IPS-15b (cell line): ENCODE measurements around the gene RHEX.

ENCODE experiments used
- H3K27me3 ChIP-seq: one replicate; pipeline ENCODE4 v1.6.1; 2013; ENCODE audit warnings: low read length; ENCODE audit not compliant: control insufficient read depth, insufficient read depth
- H3K36me3 ChIP-seq: one replicate; pipeline ENCODE4 v1.6.1; 2013; ENCODE audit warnings: low read length; ENCODE audit not compliant: control insufficient read depth, insufficient read depth
- H3K4me1 ChIP-seq: one replicate; pipeline ENCODE4 v1.6.1; 2013; ENCODE audit warnings: mild to moderate bottlenecking, low read length; ENCODE audit not compliant: control insufficient read depth, insufficient read depth
- H3K4me3 ChIP-seq: one replicate; pipeline ENCODE4 v1.5.1; 2013; ENCODE audit warnings: low read depth, low read length
- H3K9ac ChIP-seq: one replicate; pipeline ENCODE4 v1.6.1; 2013; ENCODE audit warnings: low read depth, mild to moderate bottlenecking, low read length
- H3K9me3 ChIP-seq: one replicate; pipeline ENCODE4 v1.6.1; 2013; ENCODE audit warnings: mild to moderate bottlenecking, low read length; ENCODE audit not compliant: control insufficient read depth, insufficient read depth

The RHEX gene

DNA sequence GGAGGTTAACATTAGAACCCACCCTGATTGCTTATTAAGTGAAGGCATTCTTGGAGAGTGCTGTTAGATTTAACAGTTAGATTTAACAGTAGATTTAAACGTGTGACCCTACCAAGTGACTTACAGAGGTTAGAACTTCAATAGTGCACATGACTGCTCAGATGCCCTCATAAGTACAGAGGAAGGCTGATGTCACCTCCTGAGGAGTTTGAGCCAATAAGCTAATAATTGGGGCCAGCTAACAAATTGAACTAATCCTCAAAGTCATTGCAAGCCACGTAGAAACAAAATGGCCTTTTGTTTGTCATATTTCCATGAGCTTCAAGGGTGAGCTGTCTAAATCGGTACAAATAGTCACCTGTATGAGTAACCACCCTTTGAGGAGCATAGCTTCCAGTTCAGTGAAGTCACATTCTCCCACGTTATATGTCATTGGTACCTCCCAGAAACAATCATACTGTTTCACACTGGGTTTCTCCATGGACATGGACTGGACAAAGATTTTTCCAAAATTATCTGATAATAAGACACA lies 52.6 kb downstream of the RHEX start:
- H3K4me1 ChIP-seq: no peaks in the 10 kb centered on the region
- no peaks in the 10 kb centered on the region for H3K27me3 ChIP-seq
- no peak overlapping the region for H3K9ac ChIP-seq
- H3K36me3 ChIP-seq: no peaks in the 10 kb centered on the region
- H3K4me3 ChIP-seq: no peak overlapping the region
- no peaks in the 10 kb centered on the region for H3K9me3 ChIP-seq

GRCh38 chr1:206106328-206107167 lies 53.6 kb downstream of the RHEX start:
- Histone ChIP-seq H3K36me3 (no peaks in the 10 kb centered on the region), H3K4me1 (no peaks in the 10 kb centered on the region), H3K4me3 (no peak overlapping the region), H3K9me3 (no peaks in the 10 kb centered on the region), H3K27me3 (no peaks in the 10 kb centered on the region), H3K9ac (no peak overlapping the region)

DNA sequence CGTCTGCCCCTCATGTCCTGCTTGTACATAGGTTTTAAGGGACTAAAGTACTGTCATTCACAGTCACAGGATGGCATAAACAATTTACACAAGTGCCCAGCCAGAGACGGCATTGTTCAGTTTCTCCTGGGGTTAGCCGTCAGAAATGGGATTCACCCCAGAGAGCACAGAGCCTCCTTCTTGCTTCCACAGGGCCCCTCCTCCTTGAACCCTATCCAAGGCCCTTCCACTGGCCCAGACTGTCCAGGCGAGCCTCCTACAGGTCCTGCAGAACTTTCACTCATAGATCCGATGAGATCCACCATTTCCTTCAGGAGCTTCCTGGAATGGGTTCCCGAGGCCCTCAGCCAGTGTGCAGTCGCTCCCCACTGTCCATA lies 54.2 kb downstream of the RHEX start:
- Histone ChIP-seq H3K36me3 (no peaks in the 10 kb centered on the region), H3K9me3 (no peaks in the 10 kb centered on the region), H3K4me1 (no peaks in the 10 kb centered on the region), H3K4me3 (no peak overlapping the region), H3K9ac (no peak overlapping the region), H3K27me3 (no peaks in the 10 kb centered on the region)

GRCh38 chr1:206108635-206109034 lies 55.7 kb downstream of the RHEX start:
- Histone ChIP-seq H3K9me3 (no peaks in the 10 kb centered on the region), H3K27me3 (peaks cover 3% of the 10 kb centered on the region), H3K4me3 (no peak overlapping the region), H3K4me1 (no peaks in the 10 kb centered on the region), H3K36me3 (no peaks in the 10 kb centered on the region), H3K9ac (no peak overlapping the region)

GRCh38 chr1:206109718-206110117 lies 56.7 kb downstream of the RHEX start:
- Histone ChIP-seq H3K4me3 (no peak overlapping the region), H3K9me3 (no peaks in the 10 kb centered on the region), H3K27me3 (peaks cover 3% of the 10 kb centered on the region), H3K9ac (no peak overlapping the region), H3K36me3 (no peaks in the 10 kb centered on the region), H3K4me1 (no peaks in the 10 kb centered on the region)

DNA sequence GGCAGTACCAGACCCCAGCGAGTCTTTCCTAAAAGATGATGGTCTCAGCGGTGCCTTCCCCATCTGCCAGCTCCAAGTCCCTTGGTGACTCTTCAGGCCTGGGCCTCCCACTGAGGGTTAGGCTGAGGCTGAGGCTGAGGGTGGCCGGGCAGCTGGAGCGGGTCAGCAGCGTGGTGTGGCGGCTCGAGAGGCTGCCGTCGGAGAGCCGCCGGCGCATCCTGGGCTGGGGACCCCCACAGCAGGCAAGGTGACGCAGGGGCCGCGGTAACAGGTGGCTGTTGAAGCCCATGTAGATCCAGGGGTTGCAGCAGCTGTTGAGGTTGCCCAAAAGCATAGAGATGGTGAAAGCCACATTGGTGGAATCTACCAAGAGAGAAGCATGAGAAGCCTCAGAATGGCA lies 57.2 kb downstream of the RHEX start:
- H3K36me3 ChIP-seq: no peaks in the 10 kb centered on the region
- no peak overlapping the region for H3K9ac ChIP-seq
- H3K9me3 ChIP-seq: no peaks in the 10 kb centered on the region
- no peak overlapping the region for H3K4me3 ChIP-seq
- no peaks in the 10 kb centered on the region for H3K4me1 ChIP-seq
- H3K27me3 ChIP-seq: peaks cover 5% of the 10 kb centered on the region

DNA sequence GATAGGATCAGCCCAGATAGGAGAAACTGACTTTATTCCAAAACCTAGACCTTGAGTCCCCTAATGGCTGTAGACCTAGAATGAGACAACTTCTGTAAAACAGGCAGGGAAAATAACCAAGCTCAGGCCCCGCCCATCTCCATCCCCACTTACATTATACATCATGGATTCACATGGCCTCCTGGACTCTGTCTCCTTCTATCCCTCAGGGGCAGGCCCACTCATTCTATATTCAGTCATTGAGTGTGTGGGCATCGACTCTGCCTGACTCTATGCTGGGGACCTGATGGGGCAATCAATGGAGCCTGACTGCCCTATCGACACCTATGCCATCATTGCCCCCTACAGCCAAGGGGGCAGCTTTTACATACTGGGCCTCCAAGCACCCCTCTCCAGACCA lies 57.8 kb downstream of the RHEX start:
- no peaks in the 10 kb centered on the region for H3K4me1 ChIP-seq
- no peaks in the 10 kb centered on the region for H3K9me3 ChIP-seq
- H3K27me3 ChIP-seq: peaks cover 12% of the 10 kb centered on the region
- no peaks in the 10 kb centered on the region for H3K36me3 ChIP-seq
- no peak overlapping the region for H3K4me3 ChIP-seq
- no peak overlapping the region for H3K9ac ChIP-seq

DNA sequence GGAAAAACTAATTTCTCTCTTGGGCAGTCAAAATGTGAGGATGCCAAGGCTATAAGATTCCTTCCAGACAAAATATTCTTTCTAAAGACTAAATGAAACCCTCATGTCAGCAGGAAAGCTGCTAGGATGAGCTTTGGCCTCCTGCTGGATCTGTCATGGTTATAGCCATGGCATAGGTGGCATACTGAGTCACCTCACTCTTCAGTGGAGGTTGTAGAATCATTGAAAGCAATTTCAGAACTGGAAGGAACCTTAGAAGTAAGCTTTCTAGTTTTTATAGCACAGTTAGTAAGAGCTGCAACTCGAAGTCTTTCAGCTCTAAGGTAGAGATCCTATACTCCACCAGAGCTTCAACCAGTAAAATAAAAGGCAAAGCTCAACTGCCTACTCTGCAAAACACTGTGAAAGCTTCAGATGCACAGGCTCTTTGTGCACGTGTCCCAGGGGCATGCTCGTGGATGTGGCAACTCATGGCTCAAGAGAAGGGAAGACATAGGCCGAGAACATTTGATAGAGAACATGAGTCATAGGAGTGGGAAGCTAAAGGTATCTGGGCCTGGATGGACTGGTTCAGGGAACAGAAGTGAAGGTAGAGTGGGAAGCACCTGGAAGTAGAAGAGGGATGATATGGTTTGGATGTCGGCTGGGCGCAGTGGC lies 58.4 kb downstream of the RHEX start:
- no peak overlapping the region for H3K9ac ChIP-seq
- H3K4me1 ChIP-seq: no peaks in the 10 kb centered on the region
- peaks cover 17% of the 10 kb centered on the region for H3K27me3 ChIP-seq
- no peak overlapping the region for H3K4me3 ChIP-seq
- no peaks in the 10 kb centered on the region for H3K36me3 ChIP-seq
- no peaks in the 10 kb centered on the region for H3K9me3 ChIP-seq

DNA sequence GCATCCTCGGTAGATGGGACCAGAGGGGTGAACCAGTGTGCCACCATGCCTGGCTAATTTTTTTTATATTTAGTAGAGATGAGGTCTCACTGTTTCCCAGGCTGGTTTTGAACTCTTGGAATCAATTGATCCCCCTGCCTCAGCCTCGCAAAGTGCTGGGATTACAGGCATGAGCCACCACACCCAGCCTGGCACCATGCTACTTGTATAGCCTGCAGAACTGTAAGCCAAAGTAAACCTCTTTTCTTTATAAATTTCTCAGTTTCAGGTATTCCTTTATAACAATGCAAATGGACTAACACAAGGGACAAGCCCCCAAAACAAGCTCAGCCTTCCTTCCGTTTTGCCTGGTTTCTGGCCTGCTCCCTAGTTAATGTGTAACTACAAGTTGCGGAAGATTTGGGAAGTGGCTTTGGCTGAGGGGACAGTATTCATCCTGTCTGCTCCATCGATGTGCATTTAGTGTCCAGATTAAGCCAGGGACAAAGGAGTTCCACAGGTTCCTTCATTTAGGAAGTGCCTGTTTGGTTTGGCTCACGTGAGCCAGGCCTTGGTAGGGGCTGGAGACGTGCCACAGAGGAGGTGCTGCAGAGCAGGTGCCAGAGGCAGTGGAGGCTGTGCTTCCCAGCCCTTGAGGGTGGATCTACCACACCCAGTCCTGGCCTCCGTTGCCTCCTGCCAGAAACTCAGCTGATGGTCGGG lies 59.8 kb downstream of the RHEX start:
- Histone ChIP-seq H3K4me3 (no peak overlapping the region), H3K36me3 (no peaks in the 10 kb centered on the region), H3K9me3 (no peaks in the 10 kb centered on the region), H3K4me1 (no peaks in the 10 kb centered on the region), H3K27me3 (peaks cover 28% of the 10 kb centered on the region), H3K9ac (no peak overlapping the region)

DNA sequence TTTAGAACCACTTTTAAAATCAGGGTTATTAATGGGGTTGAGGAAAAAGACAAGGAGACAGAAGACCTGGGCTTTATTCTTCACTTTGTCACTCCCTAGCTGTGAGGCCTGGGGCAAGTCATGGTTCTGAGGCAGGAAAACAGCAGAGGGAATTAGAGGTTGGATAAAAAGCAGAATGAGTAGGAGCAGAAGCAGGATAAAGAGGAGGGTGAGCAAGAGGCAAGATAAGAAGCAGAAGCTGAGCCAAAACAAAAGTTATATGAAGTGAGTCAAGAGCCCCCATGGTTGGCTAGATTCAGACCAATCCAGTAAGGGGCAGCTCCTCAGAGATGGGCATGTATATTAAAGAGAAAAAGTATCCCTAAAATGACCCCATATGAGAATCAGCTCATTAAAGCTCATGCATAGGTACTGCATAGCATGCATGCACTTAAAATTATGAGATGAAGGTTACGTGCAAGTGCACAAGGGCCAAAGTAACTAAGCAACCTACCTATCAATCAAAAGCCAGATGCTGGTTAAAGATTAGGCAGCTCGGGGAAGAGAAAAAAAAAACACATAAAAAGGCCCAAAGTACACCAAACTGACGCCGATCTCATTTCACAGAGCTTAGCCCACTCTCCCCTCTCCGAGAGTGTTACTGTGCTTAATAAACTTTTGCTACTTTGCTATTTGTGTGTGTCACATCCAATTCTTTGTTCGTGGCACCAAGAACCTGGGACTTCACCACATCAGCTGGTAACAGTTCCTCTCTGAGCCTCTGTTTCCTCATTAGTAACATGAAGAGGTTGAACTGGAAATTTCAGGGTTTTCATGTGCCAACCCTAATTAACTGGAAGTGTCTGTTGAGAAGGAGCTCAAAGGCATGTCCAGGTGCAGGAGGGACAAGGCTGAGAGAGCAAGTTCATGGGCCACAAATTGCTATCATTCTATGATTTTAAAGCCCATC lies 62.0 kb downstream of the RHEX start:
- Histone ChIP-seq H3K9me3 (no peaks in the 10 kb centered on the region), H3K4me3 (no peak overlapping the region), H3K27me3 (peaks cover 39% of the 10 kb centered on the region), H3K4me1 (no peaks in the 10 kb centered on the region), H3K9ac (no peak overlapping the region), H3K36me3 (no peaks in the 10 kb centered on the region)

DNA sequence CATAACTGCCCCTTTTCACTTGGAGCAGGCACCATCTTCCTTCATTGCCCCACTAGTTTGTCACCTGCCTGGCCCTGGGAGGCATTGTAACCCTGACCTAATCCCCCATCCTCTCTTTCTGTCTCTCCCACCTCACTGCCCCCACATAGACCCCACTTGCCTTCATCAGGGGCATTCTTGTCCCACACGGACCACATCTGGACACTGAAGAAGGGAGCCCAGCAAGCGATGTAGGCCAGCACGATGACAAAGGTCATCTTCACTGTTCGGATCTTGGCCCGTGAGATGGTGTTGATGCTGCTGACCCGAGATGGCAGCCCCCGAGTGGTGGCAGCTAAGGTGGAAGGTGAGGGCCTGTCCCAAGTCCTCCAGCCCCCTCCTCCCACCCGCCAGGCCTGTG lies 62.8 kb downstream of the RHEX start:
- no peaks in the 10 kb centered on the region for H3K36me3 ChIP-seq
- H3K4me1 ChIP-seq: no peaks in the 10 kb centered on the region
- H3K27me3 ChIP-seq: peaks cover 39% of the 10 kb centered on the region
- H3K9me3 ChIP-seq: peaks cover under 1% of the 10 kb centered on the region
- H3K4me3 ChIP-seq: no peak overlapping the region
- H3K9ac ChIP-seq: no peak overlapping the region
